ENCODE data around the gene RAB6A. TPM values are rescaled to one million over a fixed set of nuclear protein-coding genes. Genes with fewer than 3 reads are reported as not detected.
"Not testable (repeated sequence)": the region's sequence is repeated elsewhere in the genome, so short reads cannot be mapped to it uniquely, and the experiment has no call there.

Gene RAB6A
- total RNA-seq, 2 donors from 2014 or later = 92.0 to 124 TPM

DNA sequence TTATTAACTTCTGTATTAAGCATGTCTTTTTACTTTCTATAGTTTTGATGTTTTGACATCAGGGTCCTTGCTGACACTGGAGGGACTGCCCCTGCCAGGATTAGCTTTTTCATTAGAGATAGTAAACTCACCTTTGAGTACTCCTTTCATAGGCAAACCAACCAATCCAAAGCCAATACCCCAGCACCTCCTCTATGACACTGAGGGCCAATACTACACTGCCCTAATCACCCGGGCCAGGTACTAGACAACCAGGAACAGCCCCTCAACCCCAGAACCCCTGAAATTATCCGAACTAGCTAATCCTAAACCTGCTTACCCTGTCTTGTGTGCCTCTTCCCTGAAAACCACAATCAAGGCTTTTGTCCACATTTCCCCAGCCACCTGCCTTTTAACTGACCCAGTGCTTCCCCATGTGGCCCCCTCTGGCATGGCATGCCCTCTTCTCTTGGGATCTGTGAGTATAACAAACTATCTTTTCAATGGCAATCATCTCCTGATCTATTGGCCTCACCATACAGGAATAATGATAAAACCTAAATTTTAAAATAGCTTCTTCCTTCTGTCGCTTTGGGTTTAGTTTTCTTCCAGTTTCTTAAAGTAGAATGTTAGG is 31.2 kb downstream of the RAB6A start:
- Mint-ChIP-seq H3K4me3 (no peak overlapping the region), H3K27ac (peak overlapping the region in 1 of 2 donors; percentile 10), H3K36me3 (peaks cover 9% of the 10 kb centered on the region), H3K4me1 (ENCODE audit: low read depth in 2 of 2) (peaks cover 16 to 25% of the 10 kb centered on the region in 2 donors), H3K27me3 (no peaks in the 10 kb centered on the region), H3K9me3 (no peaks in the 10 kb centered on the region)
- ATAC-seq (no peak), DNase-seq (ENCODE audit: low spot score) (no peak)

DNA sequence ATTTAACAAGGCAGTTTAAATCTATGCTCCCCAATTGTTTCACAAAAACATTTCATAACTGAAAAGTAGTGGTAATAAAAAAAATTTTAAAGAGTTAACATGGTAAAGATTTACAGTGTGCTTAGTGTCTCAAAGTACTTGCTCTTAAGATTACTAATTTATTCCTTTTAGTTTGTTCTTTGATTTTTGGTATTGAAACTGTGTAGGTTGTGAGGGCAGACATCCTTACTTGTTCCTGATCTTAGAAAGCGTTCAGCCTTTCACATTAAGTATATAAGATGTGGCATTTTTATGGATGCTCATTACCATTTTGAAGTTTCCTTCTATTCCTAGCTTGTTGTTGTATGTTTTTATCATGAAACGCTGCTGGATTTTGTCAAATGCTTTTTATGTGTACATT is 32.9 kb downstream of the RAB6A start:
- no peak for DNase-seq (ENCODE audit: low spot score)
- no peaks in the 10 kb centered on the region for H3K27me3 Mint-ChIP-seq
- H3K4me1 Mint-ChIP-seq (ENCODE audit: low read depth in 2 of 2) = peaks cover 18 to 21% of the 10 kb centered on the region in 2 donors
- H3K4me3 Mint-ChIP-seq = no peak overlapping the region
- peaks cover 9% of the 10 kb centered on the region for H3K36me3 Mint-ChIP-seq
- ATAC-seq = no peak
- H3K27ac Mint-ChIP-seq = no peak overlapping the region
- no peaks in the 10 kb centered on the region for H3K9me3 Mint-ChIP-seq

DNA sequence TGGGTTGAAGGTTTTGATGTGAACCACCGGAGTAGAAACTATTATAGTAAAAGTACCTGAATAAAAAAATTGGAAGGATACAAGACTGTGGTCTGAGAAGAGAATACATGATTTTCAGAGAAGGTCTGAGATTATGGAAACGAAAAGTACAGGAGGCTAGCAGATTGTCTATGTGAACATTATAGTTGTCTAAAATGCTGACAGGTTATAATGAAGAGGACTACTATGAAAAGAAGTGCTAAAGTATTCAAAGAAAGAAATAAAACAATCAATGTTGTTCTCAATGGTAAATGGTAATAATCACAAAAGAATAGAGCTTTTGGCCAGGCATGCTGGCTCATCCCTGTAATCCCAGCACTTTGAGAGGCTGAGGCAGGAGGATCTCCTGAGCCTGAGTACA is 34.0 kb downstream of the RAB6A start:
- DNase-seq (ENCODE audit: low spot score) (no peak), ATAC-seq (no peak)
- Mint-ChIP-seq H3K9me3 (no peaks in the 10 kb centered on the region), H3K4me3 (no peak overlapping the region), H3K27ac (no peak overlapping the region), H3K36me3 (peaks cover 9% of the 10 kb centered on the region), H3K27me3 (no peaks in the 10 kb centered on the region), H3K4me1 (ENCODE audit: low read depth in 2 of 2) (peaks cover 21 to 23% of the 10 kb centered on the region in 2 donors)

GRCh38 chr11:73717136-73717535 is 43.7 kb downstream of the RAB6A start:
- Mint-ChIP-seq H3K27ac (no peak overlapping the region), H3K9me3 (no peaks in the 10 kb centered on the region), H3K4me3 (no peak overlapping the region), H3K4me1 (ENCODE audit: low read depth in 2 of 2) (peaks cover 7 to 10% of the 10 kb centered on the region in 2 donors), H3K36me3 (peaks cover 4% of the 10 kb centered on the region), H3K27me3 (no peaks in the 10 kb centered on the region)
- DNase-seq (ENCODE audit: low spot score) (no peak), ATAC-seq (no peak)

GRCh38 chr11:73716153-73717056 is 44.5 kb downstream of the RAB6A start:
- peaks cover 7% of the 10 kb centered on the region in 2 donors for H3K4me1 Mint-ChIP-seq (ENCODE audit: low read depth in 2 of 2)
- H3K36me3 Mint-ChIP-seq = peaks cover 4% of the 10 kb centered on the region
- ATAC-seq = no peak
- no peaks in the 10 kb centered on the region for H3K27me3 Mint-ChIP-seq
- no peaks in the 10 kb centered on the region for H3K9me3 Mint-ChIP-seq
- H3K27ac Mint-ChIP-seq = no peak overlapping the region
- H3K4me3 Mint-ChIP-seq = no peak overlapping the region
- no peak for DNase-seq (ENCODE audit: low spot score)

DNA sequence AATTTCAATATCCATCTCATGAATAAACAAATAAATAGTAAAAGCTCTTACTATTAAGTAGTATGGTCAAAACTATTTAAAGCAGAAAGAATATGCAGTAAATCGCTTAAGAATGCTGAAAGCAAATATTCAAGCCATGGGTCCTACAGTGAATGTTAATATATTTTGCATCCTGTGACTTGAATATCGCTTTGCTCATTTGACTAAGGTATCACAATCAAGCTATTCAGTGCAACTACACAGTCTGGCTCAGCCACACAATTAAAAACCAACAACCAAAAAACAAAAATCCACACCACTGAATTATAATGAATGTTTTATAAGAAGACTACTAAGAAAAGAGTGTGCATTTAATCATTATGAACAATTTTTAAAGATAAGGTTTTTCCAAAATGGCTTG is 45.3 kb downstream of the RAB6A start:
- peaks cover 4% of the 10 kb centered on the region for H3K36me3 Mint-ChIP-seq
- ATAC-seq (no peak), DNase-seq (ENCODE audit: low spot score) (no peak)
- no peaks in the 10 kb centered on the region for H3K9me3 Mint-ChIP-seq
- H3K4me3 Mint-ChIP-seq = no peak overlapping the region
- H3K27ac Mint-ChIP-seq = no peak overlapping the region
- peaks cover 7% of the 10 kb centered on the region in 2 donors for H3K4me1 Mint-ChIP-seq (ENCODE audit: low read depth in 2 of 2)
- H3K27me3 Mint-ChIP-seq = no peaks in the 10 kb centered on the region

DNA sequence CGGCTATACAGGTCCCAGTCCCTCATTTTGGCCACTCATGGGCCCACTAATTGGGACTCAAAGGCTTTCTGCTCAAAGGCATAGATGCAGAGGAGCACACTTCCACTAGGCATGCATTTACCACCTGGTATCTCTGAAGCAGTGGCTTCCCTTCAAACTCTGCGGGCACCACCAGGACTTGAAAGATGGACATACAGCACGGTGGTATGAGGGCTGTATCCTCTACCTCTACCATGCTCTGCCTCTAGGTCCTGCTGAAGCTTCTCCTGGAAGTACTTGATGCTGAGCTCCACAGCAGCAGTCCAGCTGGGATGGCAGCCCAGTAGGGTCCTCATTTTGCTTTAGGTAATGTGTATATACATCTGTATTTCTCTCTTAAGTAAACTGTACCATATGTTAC is 49.9 kb downstream of the RAB6A start:
- Mint-ChIP-seq H3K36me3 (no peaks in the 10 kb centered on the region), H3K4me3 (no peak overlapping the region), H3K9me3 (no peaks in the 10 kb centered on the region), H3K4me1 (ENCODE audit: low read depth in 2 of 2) (peaks cover under 1 to 2% of the 10 kb centered on the region in 2 donors), H3K27ac (no peak overlapping the region), H3K27me3 (no peaks in the 10 kb centered on the region)
- ATAC-seq = no peak
- no peak for DNase-seq (ENCODE audit: low spot score)

DNA sequence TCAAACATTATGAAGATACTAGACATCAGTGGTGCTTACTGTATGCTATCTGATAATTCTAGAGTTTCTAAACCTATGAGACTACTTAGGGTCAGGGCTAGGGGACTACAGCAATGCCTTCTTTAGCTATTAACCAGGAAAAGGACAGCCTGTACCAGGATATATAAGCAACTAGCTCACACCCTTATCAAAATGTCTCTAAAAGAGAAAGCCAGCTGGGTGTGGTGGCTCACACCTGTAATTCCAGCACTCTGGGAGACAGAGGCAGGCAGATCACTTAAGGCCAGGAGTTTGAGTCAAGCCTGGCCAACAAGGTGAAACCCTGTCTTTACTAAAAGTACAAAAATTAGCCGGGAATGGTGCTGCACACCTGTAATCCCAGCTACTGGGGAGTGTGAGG is 55.8 kb downstream of the RAB6A start:
- Mint-ChIP-seq H3K4me1 (ENCODE audit: low read depth in 2 of 2) (no peaks in the 10 kb centered on the region), H3K36me3 (peaks cover 7% of the 10 kb centered on the region), H3K4me3 (no peak overlapping the region), H3K9me3 (no peaks in the 10 kb centered on the region), H3K27ac (no peak overlapping the region), H3K27me3 (no peaks in the 10 kb centered on the region)
- ATAC-seq (no peak), DNase-seq (ENCODE audit: low spot score) (no peak)

DNA sequence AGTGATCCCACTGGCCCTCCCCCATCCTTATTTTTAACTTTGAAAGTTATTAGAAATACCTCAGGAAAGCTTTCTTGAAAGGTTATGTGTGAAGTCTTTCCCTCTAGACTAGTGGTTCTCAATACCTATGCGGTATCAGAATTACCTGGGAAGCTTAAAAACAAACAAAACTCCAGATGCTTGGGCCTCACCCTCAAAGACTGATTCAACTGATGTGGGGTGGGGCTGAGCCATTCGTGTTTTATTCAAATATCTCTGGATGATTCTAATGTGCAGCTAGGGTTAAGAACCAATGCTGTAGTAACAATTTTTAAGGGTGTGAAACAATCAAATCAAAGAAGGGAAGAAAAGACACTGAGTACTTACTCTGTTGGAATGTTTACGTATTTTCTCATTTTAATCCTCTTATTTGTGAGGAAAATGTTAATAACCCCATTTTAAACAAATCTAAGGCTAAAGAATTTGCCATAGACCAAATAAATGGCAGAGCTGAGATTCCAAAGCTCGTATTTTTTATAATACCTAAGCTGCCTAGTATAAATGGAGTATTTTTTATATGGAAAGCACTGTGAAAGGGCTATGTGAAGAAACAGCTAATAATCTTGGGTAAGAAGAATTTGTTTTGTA is 66.9 kb downstream of the RAB6A start:
- no peaks in the 10 kb centered on the region for H3K9me3 Mint-ChIP-seq
- no peak for ATAC-seq
- no peaks in the 10 kb centered on the region for H3K36me3 Mint-ChIP-seq
- no peaks in the 10 kb centered on the region for H3K27me3 Mint-ChIP-seq
- no peaks in the 10 kb centered on the region for H3K4me1 Mint-ChIP-seq (ENCODE audit: low read depth in 2 of 2)
- no peak overlapping the region for H3K27ac Mint-ChIP-seq
- DNase-seq (ENCODE audit: low spot score) = no peak
- no peak overlapping the region for H3K4me3 Mint-ChIP-seq

DNA sequence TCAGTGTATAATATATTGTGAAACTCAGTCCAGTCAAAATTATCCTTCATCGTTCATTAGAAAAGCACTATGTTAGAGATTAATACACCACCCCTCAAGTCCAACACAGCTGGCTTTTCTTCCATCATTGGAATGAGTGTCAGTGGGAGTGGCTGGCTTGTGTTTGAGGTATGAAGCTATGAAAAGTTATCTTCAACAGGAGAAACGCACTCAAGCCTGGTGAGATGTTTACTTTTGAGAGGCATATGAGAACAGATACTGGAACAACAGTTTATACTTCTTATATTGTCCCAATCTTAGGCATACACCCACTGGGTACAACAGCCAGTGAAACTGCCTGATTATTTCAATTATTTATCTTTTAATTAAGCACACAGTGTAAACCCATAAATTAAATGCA is 80.2 kb downstream of the RAB6A start:
- no peaks in the 10 kb centered on the region for H3K9me3 Mint-ChIP-seq

GRCh38 chr11:73676552-73676951 is 84.3 kb downstream of the RAB6A start:
- not testable (repeated sequence) for H3K9me3 Mint-ChIP-seq; H3K27me3 Mint-ChIP-seq; DNase-seq (ENCODE audit: low spot score); ATAC-seq; H3K36me3 Mint-ChIP-seq; H3K4me3 Mint-ChIP-seq; H3K27ac Mint-ChIP-seq; H3K4me1 Mint-ChIP-seq (ENCODE audit: low read depth in 2 of 2)

More for the DNA sequence above, 80.2 kb downstream of the RAB6A start:
- no peak for DNase-seq (ENCODE audit: low spot score)
- Mint-ChIP-seq H3K36me3 (peaks cover 6% of the 10 kb centered on the region), H3K4me1 (ENCODE audit: low read depth in 2 of 2) (peaks cover 0 to 3% of the 10 kb centered on the region in 2 donors), H3K27ac (no peak overlapping the region), H3K4me3 (no peak overlapping the region), H3K27me3 (no peaks in the 10 kb centered on the region)
- ATAC-seq = no peak

- H3K36me3 Mint-ChIP-seq = no peaks in the 10 kb centered on the region
- no peaks in the 10 kb centered on the region for H3K9me3 Mint-ChIP-seq
- no peak overlapping the region for H3K27ac Mint-ChIP-seq
- no peaks in the 10 kb centered on the region for H3K4me1 Mint-ChIP-seq (ENCODE audit: low read depth in 2 of 2)
- DNase-seq (ENCODE audit: low spot score) (no peak), ATAC-seq (peak in 1 of 2 donors; percentile 9)
- no peak overlapping the region for H3K4me3 Mint-ChIP-seq
- H3K27me3 Mint-ChIP-seq = no peaks in the 10 kb centered on the region
Observed at GRCh38 chr11:73671701-73672100, 89.2 kb downstream of the RAB6A start.

- DNase-seq (ENCODE audit: low spot score) = no peak
- ATAC-seq = no peak
- Mint-ChIP-seq H3K4me1 (ENCODE audit: low read depth in 2 of 2) (no peaks in the 10 kb centered on the region), H3K27me3 (no peaks in the 10 kb centered on the region), H3K4me3 (no peak overlapping the region), H3K27ac (no peak overlapping the region), H3K9me3 (no peaks in the 10 kb centered on the region), H3K36me3 (no peaks in the 10 kb centered on the region)
Observed at GRCh38 chr11:73670808-73671207, 90.1 kb downstream of the RAB6A start.

GRCh38 chr11:73667891-73668290 is 93.0 kb downstream of the RAB6A start:
- Mint-ChIP-seq H3K9me3 (no peaks in the 10 kb centered on the region), H3K27ac (no peak overlapping the region), H3K4me3 (no peak overlapping the region), H3K36me3 (no peaks in the 10 kb centered on the region), H3K27me3 (no peaks in the 10 kb centered on the region), H3K4me1 (ENCODE audit: low read depth in 2 of 2) (no peaks in the 10 kb centered on the region)
- DNase-seq (ENCODE audit: low spot score) (no peak), ATAC-seq (no peak)

All from natural killer cell treated with Interleukin-12 subunit alpha and Interleukin-12 subunit beta and Interleukin-15 and Interleukin-18, amount 100 ng/mL, for 72 hours (primary cell).